HCT116 (cell line): ENCODE results near the gene ANKRD44.

Source experiments
- CTCF ChIP-seq, 3 experiments: fragments of 200-600 bp in 1 of 3; sonication (generic) in 1 of 3; IDR thresholded peaks in 2 of 3; conservative IDR thresholded peaks in 1 of 3; 2 replicates each; pipeline ENCODE4 v1.5.1; 2012 to 2017; ENCODE audit warnings: low read depth in 2 of 3, low read length in 2 of 3, antibody characterized with exemption in 1 of 3, borderline replicate concordance in 1 of 3, control low read depth in 1 of 3, mild to moderate bottlenecking in 1 of 3, mixed read lengths in 1 of 3, mixed run types in 1 of 3, moderate library complexity in 1 of 3; ENCODE audit not compliant: insufficient read depth in 1 of 3
- EZH2 ChIP-seq: fragments of 200-600 bp; sonication (generic); IDR thresholded peaks from 2 replicates; pipeline ENCODE4 v1.6.1; 2017; ENCODE audit warnings: antibody characterized with exemption, mixed run types
- POLR2AphosphoS5 ChIP-seq: IDR thresholded peaks from 2 replicates; pipeline ENCODE4 v1.6.1; 2011; ENCODE audit warnings: mild to moderate bottlenecking, low read depth, low read length, moderate library complexity
- SIN3A ChIP-seq: IDR thresholded peaks from 2 replicates; pipeline ENCODE4 v1.6.1; 2012; ENCODE audit warnings: low read depth
- SP1 ChIP-seq: IDR thresholded peaks from 2 replicates; pipeline ENCODE4 v1.6.1; 2012; ENCODE audit warnings: low read depth
- TF ChIP-seq, protein P1 (sequence below): IDR thresholded peaks from 2 replicates; pipeline ENCODE4 v1.6.1; 2012; ENCODE audit warnings: low read depth

GRCh38 chr2:197310987-197311420 lies 424 bp upstream of the ANKRD44 start:
- TF ChIP-seq POLR2AphosphoS5: no peak
- TF ChIP-seq SP1: no peak
- no peak for TF ChIP-seq EZH2
- TF ChIP-seq CTCF (IDR thresholded peaks at IDR 0.05 in 2 of 3, conservative IDR thresholded peaks at IDR 0.05 in 1 of 3; ENCODE audit: borderline replicate concordance in 1 of 3, insufficient read depth in 1 of 3, low read depth in 2 of 3, low read length in 2 of 3): no peak
- TF ChIP-seq, protein P1, sequence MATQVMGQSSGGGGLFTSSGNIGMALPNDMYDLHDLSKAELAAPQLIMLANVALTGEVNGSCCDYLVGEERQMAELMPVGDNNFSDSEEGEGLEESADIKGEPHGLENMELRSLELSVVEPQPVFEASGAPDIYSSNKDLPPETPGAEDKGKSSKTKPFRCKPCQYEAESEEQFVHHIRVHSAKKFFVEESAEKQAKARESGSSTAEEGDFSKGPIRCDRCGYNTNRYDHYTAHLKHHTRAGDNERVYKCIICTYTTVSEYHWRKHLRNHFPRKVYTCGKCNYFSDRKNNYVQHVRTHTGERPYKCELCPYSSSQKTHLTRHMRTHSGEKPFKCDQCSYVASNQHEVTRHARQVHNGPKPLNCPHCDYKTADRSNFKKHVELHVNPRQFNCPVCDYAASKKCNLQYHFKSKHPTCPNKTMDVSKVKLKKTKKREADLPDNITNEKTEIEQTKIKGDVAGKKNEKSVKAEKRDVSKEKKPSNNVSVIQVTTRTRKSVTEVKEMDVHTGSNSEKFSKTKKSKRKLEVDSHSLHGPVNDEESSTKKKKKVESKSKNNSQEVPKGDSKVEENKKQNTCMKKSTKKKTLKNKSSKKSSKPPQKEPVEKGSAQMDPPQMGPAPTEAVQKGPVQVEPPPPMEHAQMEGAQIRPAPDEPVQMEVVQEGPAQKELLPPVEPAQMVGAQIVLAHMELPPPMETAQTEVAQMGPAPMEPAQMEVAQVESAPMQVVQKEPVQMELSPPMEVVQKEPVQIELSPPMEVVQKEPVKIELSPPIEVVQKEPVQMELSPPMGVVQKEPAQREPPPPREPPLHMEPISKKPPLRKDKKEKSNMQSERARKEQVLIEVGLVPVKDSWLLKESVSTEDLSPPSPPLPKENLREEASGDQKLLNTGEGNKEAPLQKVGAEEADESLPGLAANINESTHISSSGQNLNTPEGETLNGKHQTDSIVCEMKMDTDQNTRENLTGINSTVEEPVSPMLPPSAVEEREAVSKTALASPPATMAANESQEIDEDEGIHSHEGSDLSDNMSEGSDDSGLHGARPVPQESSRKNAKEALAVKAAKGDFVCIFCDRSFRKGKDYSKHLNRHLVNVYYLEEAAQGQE: no peak
- no peak for TF ChIP-seq SIN3A
